ENCODE measurements around the gene QSOX1. TPM values are rescaled to one million over a fixed set of nuclear protein-coding genes. Genes with fewer than 3 reads are reported as not detected.

The QSOX1 gene
- 100 to 1,000 TPM in 2 of 4 donors, 10 to 100 TPM in 2; 65.9 to 124 (median 93.7) TPM for total RNA-seq

DNA sequence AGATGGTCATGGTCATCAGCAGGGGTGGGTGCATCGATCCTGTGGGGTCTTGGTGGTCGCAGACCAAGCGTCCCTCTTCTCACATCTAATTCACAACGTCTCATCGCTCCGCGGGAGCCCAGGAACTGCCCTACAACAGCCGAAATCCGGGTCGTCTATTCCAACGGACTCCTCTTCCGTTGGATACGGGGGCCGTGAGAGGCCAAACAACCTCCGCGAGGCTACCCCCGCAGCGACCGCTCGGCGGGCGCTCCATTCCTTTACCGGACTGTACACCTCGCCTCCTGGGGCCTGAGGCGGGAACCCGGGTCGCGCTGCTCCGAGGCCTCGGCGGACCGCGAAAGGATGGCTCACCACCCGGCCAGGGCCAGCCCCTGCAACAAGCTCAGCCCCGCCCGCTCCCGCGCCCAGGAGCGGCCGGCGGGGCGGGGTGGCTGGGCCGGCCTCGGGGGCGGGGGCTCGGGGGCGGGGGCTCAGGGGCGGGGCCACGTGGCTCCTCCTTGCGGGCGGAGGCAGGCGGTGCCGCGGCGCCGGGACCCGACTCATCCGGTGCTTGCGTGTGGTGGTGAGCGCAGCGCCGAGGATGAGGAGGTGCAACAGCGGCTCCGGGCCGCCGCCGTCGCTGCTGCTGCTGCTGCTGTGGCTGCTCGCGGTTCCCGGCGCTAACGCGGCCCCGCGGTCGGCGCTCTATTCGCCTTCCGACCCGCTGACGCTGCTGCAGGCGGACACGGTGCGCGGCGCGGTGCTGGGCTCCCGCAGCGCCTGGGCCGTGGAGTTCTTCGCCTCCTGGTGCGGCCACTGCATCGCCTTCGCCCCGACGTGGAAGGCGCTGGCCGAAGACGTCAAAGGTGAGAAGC, at the start of gene QSOX1:
Gene QSOX1, plus strand, starts transcription at position 545 of the 857 bp plus-strand sequence. Its CDS starts 39 bp downstream, at position 584.
- no peaks in the 10 kb centered on the region for H3K27me3 ChIP-seq
- peak within 1 kb of the TSS; percentile 86 to 98 (median 91) for H3K27ac ChIP-seq
- TF ChIP-seq POLR2A (IDR thresholded peaks at IDR 0.05), result peak; percentile 94
- TF ChIP-seq CTCF (IDR thresholded peaks at IDR 0.05 in 4 of 5, conservative IDR thresholded peaks at IDR 0.05 in 1 of 5), result peak in 3 of 5 experiments; percentile 18 to 64 (median 29)
- H3K4me3 ChIP-seq, result peak within 1 kb of the TSS; percentile 69 to 100 (median 84)
- peaks cover 29 to 34% of the 10 kb centered on the region in 2 donors for H3K4me1 ChIP-seq
- in situ Hi-C loops (cut with MboI; ENCODE audit: low sequenced_read_pairs in 4 of 4) (loop anchor here in 1 of 4 donors (25.0 kb wide), 1 partner anchor 267 kb away; the partner anchor contains the start of genes TOR1AIP1 and TOR1AIP2), intact Hi-C loops (cut with DNase I; ENCODE audit: low total_unique reads) (loop anchor here (2.0 kb wide), 2 partner anchors 14 to 278 kb away; partner anchors contain the start of gene TOR1AIP2)
- ATAC-seq (peak; percentile 86 to 89), DNase-seq (peak; percentile 83 to 87)
- no peaks in the 10 kb centered on the region for H3K36me3 ChIP-seq
- H3K9me3 ChIP-seq, result no peaks in the 10 kb centered on the region

DNA sequence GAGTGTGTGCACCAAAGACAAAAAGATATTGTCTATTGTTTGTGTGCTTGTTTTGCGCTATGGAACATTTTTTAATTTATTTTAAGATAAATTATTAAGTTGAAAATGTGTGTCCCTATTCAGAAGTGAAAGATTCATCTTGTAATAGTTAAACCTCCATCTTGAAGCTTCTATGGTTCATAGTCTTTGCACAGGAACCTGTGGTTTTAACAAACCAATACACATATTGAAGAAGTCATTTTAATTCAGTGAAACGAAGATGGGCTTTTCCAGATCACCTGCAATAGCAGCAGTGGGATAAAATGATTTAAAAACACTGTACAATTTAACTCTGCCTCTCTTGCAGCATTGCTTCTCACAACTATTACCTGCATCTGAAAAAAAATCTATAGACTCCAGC, 42.6 kb upstream of the QSOX1 start:
- no peaks in the 10 kb centered on the region for H3K27me3 ChIP-seq
- no peak overlapping the region for H3K4me3 ChIP-seq
- intact Hi-C loops (cut with DNase I; ENCODE audit: low total_unique reads) (loop anchor here (1.0 to 5.0 kb wide), 2 partner anchors 65 to 124 kb away; no protein-coding TSS in a partner anchor), in situ Hi-C loops (cut with MboI; ENCODE audit: low sequenced_read_pairs in 4 of 4) (no loop called here)
- H3K9me3 ChIP-seq, result no peaks in the 10 kb centered on the region
- no peaks in the 10 kb centered on the region for H3K4me1 ChIP-seq
- ATAC-seq, result no peak
- no peak overlapping the region for H3K27ac ChIP-seq
- peaks cover 0 to 68% of the 10 kb centered on the region in 2 donors for H3K36me3 ChIP-seq
- DNase-seq, result no peak
- TF ChIP-seq CTCF (IDR thresholded peaks at IDR 0.05 in 4 of 5, conservative IDR thresholded peaks at IDR 0.05 in 1 of 5) (no peak), POLR2A (IDR thresholded peaks at IDR 0.05) (no peak)

GRCh38 chr1:180112984-180113647, 41.6 kb upstream of the QSOX1 start:
- Histone ChIP-seq H3K27me3 (no peaks in the 10 kb centered on the region), H3K36me3 (peaks cover 0 to 62% of the 10 kb centered on the region in 2 donors), H3K4me3 (no peak overlapping the region), H3K4me1 (no peaks in the 10 kb centered on the region), H3K9me3 (no peaks in the 10 kb centered on the region), H3K27ac (no peak overlapping the region)
- TF ChIP-seq CTCF (IDR thresholded peaks at IDR 0.05 in 4 of 5, conservative IDR thresholded peaks at IDR 0.05 in 1 of 5) (no peak), POLR2A (IDR thresholded peaks at IDR 0.05) (no peak)
- in situ Hi-C loops (cut with MboI; ENCODE audit: low sequenced_read_pairs in 4 of 4) (no loop called here), intact Hi-C loops (cut with DNase I; ENCODE audit: low total_unique reads) (loop anchor here (1.0 to 5.0 kb wide), 2 partner anchors 64 to 125 kb away; no protein-coding TSS in a partner anchor)
- DNase-seq, result no peak
- no peak for ATAC-seq

DNA sequence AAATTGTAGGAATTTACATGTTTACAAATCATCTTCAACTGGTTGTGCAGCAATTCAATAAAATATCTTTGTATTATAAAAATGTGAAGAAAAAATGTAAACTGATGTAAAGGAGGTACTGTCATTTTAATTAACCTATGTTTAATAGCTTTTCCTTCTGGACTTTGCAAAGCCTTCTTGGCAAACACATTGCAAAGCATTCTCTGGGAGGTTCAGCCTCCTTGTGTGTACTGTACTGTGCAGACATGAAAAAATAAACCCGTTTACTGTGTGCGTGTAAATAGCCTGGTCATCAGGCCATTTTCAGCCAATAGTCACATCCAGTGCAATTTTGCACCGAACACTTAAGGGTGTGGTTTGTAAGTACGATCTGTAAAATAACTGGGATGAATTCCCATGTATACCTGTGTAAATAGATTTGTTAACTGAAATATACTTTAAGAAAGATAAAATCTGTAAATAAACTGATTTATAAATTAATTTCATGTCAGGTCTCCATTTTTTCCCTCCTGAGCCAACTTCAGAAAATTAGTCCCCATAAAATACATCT, 40.2 kb upstream of the QSOX1 start:
- Histone ChIP-seq H3K27me3 (no peaks in the 10 kb centered on the region), H3K4me1 (no peaks in the 10 kb centered on the region), H3K9me3 (no peaks in the 10 kb centered on the region), H3K27ac (no peak overlapping the region), H3K4me3 (no peak overlapping the region), H3K36me3 (peaks cover 0 to 50% of the 10 kb centered on the region in 2 donors)
- no peak for DNase-seq
- TF ChIP-seq CTCF (IDR thresholded peaks at IDR 0.05 in 4 of 5, conservative IDR thresholded peaks at IDR 0.05 in 1 of 5), result no peak
- no peak for TF ChIP-seq POLR2A (IDR thresholded peaks at IDR 0.05)
- intact Hi-C loops (cut with DNase I; ENCODE audit: low total_unique reads) (loop anchor here (5.0 kb wide), 1 partner anchor 63 kb away; no protein-coding TSS in a partner anchor), in situ Hi-C loops (cut with MboI; ENCODE audit: low sequenced_read_pairs in 4 of 4) (no loop called here)
- no peak for ATAC-seq
